IMR-90 (cell line): Measurements from ENCODE around the gene SPSB2. TPM values are rescaled to one million over a fixed set of nuclear protein-coding genes. Genes with fewer than 3 reads are reported as not detected.

ENCODE experiments used
- ATAC-seq: fragments of 200-7000 bp; cut with Tn5 transposase; 2 replicates; pipeline ENCODE4 v1.9.1; 2020; ENCODE audit warnings: low read depth, mild to moderate bottlenecking, moderate library complexity
- BruUV-seq: library from RNA; stranded (reverse); fragments of 400-500 nt; replicated peaks from 2 replicates; lab custom pipeline; 2021; lab: Mats Ljungman, UMichigan
- CTCF ChIA-PET: fragments of 300-600 bp; formaldehyde crosslinking; extraction: SDS; loops from one replicate; lab custom pipeline; 2021; ENCODE audit warnings: antibody characterized with exemption; lab: Yijun Ruan, JAX
- POLR2A ChIA-PET: fragments of 300-600 bp; sonication (Branson Sonifier 250); formaldehyde crosslinking; loops from one replicate; lab custom pipeline; 2022; ENCODE audit warnings: antibody characterized with exemption; ENCODE audit not compliant: unreplicated experiment; lab: Charles Lee
- DNase-seq: peaks from one replicate; pipeline ENCODE4 v3.0.0; 2013
- H2AFZ ChIP-seq: replicated peaks from 2 replicates; pipeline ENCODE3; 2013; ENCODE audit warnings: low read length, mild to moderate bottlenecking; ENCODE audit not compliant: poor library complexity
- H2AK5ac ChIP-seq: 2 replicates; pipeline ENCODE4 v1.6.1; 2013; ENCODE audit warnings: low read depth, low read length, inconsistent platforms
- H2AK9ac ChIP-seq: replicated peaks from 2 replicates; pipeline ENCODE3; 2013; ENCODE audit warnings: mild to moderate bottlenecking, low read depth, low read length, moderate library complexity; ENCODE audit not compliant: poor library complexity
- H2BK120ac ChIP-seq: 2 replicates; pipeline ENCODE4 v1.6.1; 2013; ENCODE audit warnings: low read depth, low read length, inconsistent platforms
- H2BK15ac ChIP-seq: 3 replicates; pipeline ENCODE4 v1.6.1; 2013; ENCODE audit warnings: low read depth, low read length, inconsistent platforms
- H2BK20ac ChIP-seq: 2 replicates; pipeline ENCODE4 v1.6.1; 2013; ENCODE audit warnings: low read depth, mild to moderate bottlenecking, inconsistent platforms, low read length, moderate library complexity
- H2BK5ac ChIP-seq: 2 replicates; pipeline ENCODE4 v1.6.1; 2013; ENCODE audit warnings: mild to moderate bottlenecking, low read depth, low read length, inconsistent platforms; ENCODE audit not compliant: poor library complexity, severe bottlenecking
- H3K14ac ChIP-seq: replicated peaks from 2 replicates; pipeline ENCODE4 v1.6.1; 2013; ENCODE audit warnings: low read depth, low read length, inconsistent platforms
- H3K18ac ChIP-seq: 2 replicates; pipeline ENCODE4 v1.6.1; 2013; ENCODE audit warnings: low read depth, low read length, control low read depth
- H3K23ac ChIP-seq: 2 replicates; pipeline ENCODE4 v1.6.1; 2013; ENCODE audit warnings: low read depth, low read length, inconsistent platforms
- H3K27ac ChIP-seq: 2 replicates; pipeline ENCODE4 v1.5.1; 2013; ENCODE audit warnings: mild to moderate bottlenecking, control low read depth, low read length; ENCODE audit not compliant: insufficient read depth
- H3K27me3 ChIP-seq: 2 replicates; pipeline ENCODE4 v1.6.1; 2013; ENCODE audit warnings: low read length; ENCODE audit not compliant: control insufficient read depth, insufficient read depth
- H3K36me3 ChIP-seq: 2 replicates; pipeline ENCODE4 v1.6.1; 2013; ENCODE audit warnings: low read length, mixed read lengths; ENCODE audit not compliant: control insufficient read depth, insufficient read depth
- H3K4ac ChIP-seq: 2 replicates; pipeline ENCODE4 v1.6.1; 2013; ENCODE audit warnings: low read depth, low read length, inconsistent platforms
- H3K4me1 ChIP-seq: 2 replicates; pipeline ENCODE4 v1.6.1; 2013; ENCODE audit warnings: low read length, mixed read lengths; ENCODE audit not compliant: control insufficient read depth, insufficient read depth
- H3K4me2 ChIP-seq: 2 replicates; pipeline ENCODE4 v1.6.1; 2013; ENCODE audit warnings: low read depth, mild to moderate bottlenecking, control low read depth, low read length, moderate library complexity
- H3K4me3 ChIP-seq: 2 replicates; pipeline ENCODE4 v1.5.1; 2013; ENCODE audit warnings: low read depth, mild to moderate bottlenecking, control low read depth, low read length, moderate library complexity; ENCODE audit not compliant: insufficient read depth
- H3K56ac ChIP-seq: 2 replicates; pipeline ENCODE4 v1.6.1; 2013; ENCODE audit warnings: low read length, inconsistent platforms; ENCODE audit not compliant: insufficient read depth; ENCODE audit errors: extremely low read depth
- H3K79me1 ChIP-seq, 2 experiments: 2 replicates each; pipeline ENCODE4 v1.6.1; 2013; ENCODE audit warnings: low read length in 2 of 2, inconsistent platforms in 1 of 2, low read depth in 1 of 2
- H3K9ac ChIP-seq: 2 replicates; pipeline ENCODE4 v1.6.1; 2013; ENCODE audit warnings: low read depth, low read length, control low read depth
- H3K9me1 ChIP-seq: 2 replicates; pipeline ENCODE4 v1.6.1; 2013; ENCODE audit warnings: low read length, inconsistent platforms; ENCODE audit not compliant: insufficient read depth
- H3K9me3 ChIP-seq: 2 replicates; pipeline ENCODE4 v1.6.1; 2013; ENCODE audit warnings: low read length; ENCODE audit not compliant: control insufficient read depth, insufficient read depth
- H4K20me1 ChIP-seq: 2 replicates; pipeline ENCODE4 v1.6.1; 2013; ENCODE audit warnings: low read length, inconsistent platforms; ENCODE audit not compliant: insufficient read depth
- H4K5ac ChIP-seq: 2 replicates; pipeline ENCODE4 v1.6.1; 2013; ENCODE audit warnings: mild to moderate bottlenecking, low read depth, low read length, control low read depth
- H4K8ac ChIP-seq, 2 experiments: 2 replicates each; pipeline ENCODE4 v1.6.1; 2013; ENCODE audit warnings: low read depth in 2 of 2, low read length in 2 of 2, control low read depth in 1 of 2, inconsistent platforms in 1 of 2
- H4K91ac ChIP-seq: 2 replicates; pipeline ENCODE4 v1.6.1; 2013; ENCODE audit warnings: low read depth, low read length, inconsistent platforms; ENCODE audit not compliant: insufficient read depth
- CTCF ChIP-seq: conservative IDR thresholded peaks from 2 replicates; pipeline ENCODE4 v1.5.1; 2012; ENCODE audit warnings: mild to moderate bottlenecking, low read depth, low read length, improper control_type of control experiment
- FOS ChIP-seq: fragments of 150-350 bp; IDR thresholded peaks from 2 replicates; pipeline ENCODE4 v1.6.1; 2016; ENCODE audit warnings: low read depth, low read length
- MAFK ChIP-seq: IDR thresholded peaks from 2 replicates; pipeline ENCODE4 v1.6.1; 2012; ENCODE audit warnings: low read depth, low read length, improper control_type of control experiment
- NFE2L2 ChIP-seq: fragments of 150-350 bp; IDR thresholded peaks from 2 replicates; pipeline ENCODE4 v1.6.1; 2016; ENCODE audit warnings: low read depth, mild to moderate bottlenecking, low read length
- POLR2A ChIP-seq: IDR thresholded peaks from 2 replicates; pipeline ENCODE4 v1.6.1; 2012; ENCODE audit warnings: mild to moderate bottlenecking, low read depth, low read length
- RAD21 ChIP-seq: IDR thresholded peaks from 2 replicates; pipeline ENCODE4 v1.6.1; 2012; ENCODE audit warnings: low read length, improper control_type of control experiment
- RFX5 ChIP-seq: IDR thresholded peaks from 2 replicates; pipeline ENCODE4 v1.8.0; 2012; ENCODE audit warnings: low read depth, mild to moderate bottlenecking, low read length, moderate library complexity
- USF2 ChIP-seq: fragments of 150-350 bp; IDR thresholded peaks from 2 replicates; pipeline ENCODE4 v1.6.1; 2017; ENCODE audit warnings: mild to moderate bottlenecking, antibody characterized with exemption, low read length, low read depth
- WGBS, 2 experiments: methylation state at CpG; one replicate each; pipeline versions ENCODE4 v1.1.5 to v1.1.7; 2013; ENCODE audit warnings: missing lambda C conversion rate in 2 of 2; ENCODE audit not compliant: insufficient read length in 1 of 2; ENCODE audit errors: extremely low coverage in 2 of 2; 5-methylcytosine and 5-hydroxymethylcytosine counted together
- dilution Hi-C: fragments of 300-500 bp; cut with HindIII; formaldehyde crosslinking; loops from one replicate; pipeline ENCODE4 v1.14.3; 2018; ENCODE audit warnings: low sequenced_read_pairs; ENCODE audit not compliant: unreplicated experiment
- in situ Hi-C: fragments of 300-500 bp; cut with MboI; formaldehyde crosslinking; loops from 3 replicates; pipeline ENCODE4 v1.14.3; 2019; ENCODE audit warnings: low sequenced_read_pairs, inconsistent platforms, mixed read lengths
- intact Hi-C: fragments of 100-400 bp; cut with micrococcal nuclease; formaldehyde crosslinking; loops from 2 replicates; pipeline ENCODE4 v1.10.0; 2022
- polyA plus RNA-seq, 3 experiments: library from polyadenylated mRNA; depleted of rRNA; stranded (reverse); fragments of >200 nt; gene quantifications; 2 replicates each; pipeline ENCODE4 v1.2.3, GENCODE V29; 2012; ENCODE audit warnings: low replicate concordance in 1 of 3
- total RNA-seq: library from RNA; depleted of rRNA; stranded (reverse); fragments of >200 nt; gene quantifications from 2 replicates; pipeline ENCODE4 v1.2.3, GENCODE V29; 2012

The SPSB2 gene
- total and polyA plus RNA-seq, 2 of the 4 experiments (the other 2 are of a cell fraction), result 1.3 to 4.1 TPM

GRCh38 chr12:6899837-6900519 lies 26.9 kb upstream of the SPSB2 start:
- Histone ChIP-seq H3K18ac (no peak overlapping the region), H3K9me1 (no peaks in the 10 kb centered on the region; the same call in 1 of the 2 replicates), H3K79me1 (no peaks in the 10 kb centered on the region; a peak in 1 of 4 replicates), H3K4me3 (no peak overlapping the region), H3K9me3 (no peaks in the 10 kb centered on the region), H3K14ac (no peak overlapping the region), H2AK9ac (no peak overlapping the region), H3K36me3 (no peaks in the 10 kb centered on the region), H3K27ac (no peak overlapping the region), H4K8ac (no peak overlapping the region), H2AK5ac (no peak overlapping the region), H3K4me2 (no peak overlapping the region), H3K23ac (no peak overlapping the region), H2AFZ (no peak overlapping the region), H2BK5ac (no peak overlapping the region), H3K9ac (no peak overlapping the region), H2BK20ac (no peak overlapping the region), H4K5ac (no peak overlapping the region), H3K4ac (no peak overlapping the region), H2BK120ac (no peak overlapping the region), H3K27me3 (no peaks in the 10 kb centered on the region), H2BK15ac (no peak overlapping the region), H4K20me1 (no peaks in the 10 kb centered on the region), H3K4me1 (peaks cover 3% of the 10 kb centered on the region), H3K56ac (no peak overlapping the region), H4K91ac (no peak overlapping the region)
- no peak for ATAC-seq
- DNase-seq, result peak; percentile 38
- CTCF ChIA-PET, result interaction anchor here (0.7 kb wide), 1 partner anchor 27 kb away, joined by 3 read pairs; the partner anchor contains the start of gene SPSB2
- POLR2A ChIA-PET, result no interaction called here
- WGBS, 2 experiments, result 60% methylated on average over 1 of the region's 10 CpGs; no CpG with 5 or more reads in 1 of the 2 experiments
- intact Hi-C loops, result no loop called here
- dilution Hi-C loops, result no loop called here
- no TSS peak for BruUV-seq
- in situ Hi-C loops, result no loop called here
- no peak for TF ChIP-seq MAFK
- TF ChIP-seq CTCF, result no peak
- no peak for TF ChIP-seq NFE2L2
- no peak for TF ChIP-seq RFX5
- TF ChIP-seq FOS, result no peak
- TF ChIP-seq POLR2A, result no peak
- TF ChIP-seq USF2, result no peak
- no peak for TF ChIP-seq RAD21
